Left lobe of liver (tissue), 2 donors: ENCODE measurements around the gene ULK4. TPM values are rescaled to one million over a fixed set of nuclear protein-coding genes. Genes with fewer than 3 reads are reported as not detected.
A peak's percentile ranks its signal among the peaks of the same experiment; 100 is the strongest.
"Not testable (repeated sequence)": the region's sequence is repeated elsewhere in the genome, so short reads cannot be mapped to it uniquely, and the experiment has no call there.

Experiments used
- ATAC-seq: fragments of 200-7000 bp; cut with Tn5 transposase; one replicate; pipeline ENCODE4 v1.9.1; 2020; ENCODE audit warnings: mild to moderate bottlenecking, moderate library complexity
- DNase-seq: peaks from one replicate; pipeline ENCODE4 v3.0.0-alpha.2; 2020; ENCODE audit warnings: low spot score
- total RNA-seq: library from RNA; stranded (reverse); gene quantifications from one replicate; pipeline ENCODE4 v1.2.1, GENCODE V29; 2021
- donor health status: DM: no; HTN: no; CAD: no; lungs with moderate emphysema.
- donor health status: DM: no; HTN: yes; CAD: no.

ULK4 gene
- total RNA-seq, 1 donor from 2014 or later = 2.3 TPM

- ATAC-seq (no peak), DNase-seq (no peak)
These were observed 673.1 kb downstream of the ULK4 start for GRCh38 chr3:41288785-41289184.

- no peak for ATAC-seq
- no peak for DNase-seq
These were observed 675.6 kb downstream of the ULK4 start for GRCh38 chr3:41286305-41286704.

DNA sequence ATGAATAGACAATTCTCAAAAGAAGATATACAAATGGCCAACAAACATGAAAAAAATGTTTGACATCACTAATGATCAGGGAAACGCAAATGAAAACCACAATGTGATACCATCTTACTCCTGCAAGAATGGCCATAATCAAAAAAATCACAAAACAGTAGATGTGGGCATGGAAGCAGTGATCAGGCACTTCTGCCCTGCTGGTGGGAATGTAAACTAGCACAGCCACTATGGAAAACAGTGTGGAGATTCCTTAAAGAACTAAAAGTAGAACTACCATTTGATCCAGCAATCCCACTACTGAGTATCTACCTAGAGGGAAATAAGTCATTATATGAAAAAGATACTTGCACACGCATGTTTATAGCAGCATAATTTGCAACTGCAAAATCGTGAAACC lies 677.0 kb downstream of the ULK4 start:
- not testable (repeated sequence) for ATAC-seq, DNase-seq

GRCh38 chr3:41277790-41278465 lies 684.0 kb downstream of the ULK4 start:
- DNase-seq (no peak), ATAC-seq (no peak)

DNA sequence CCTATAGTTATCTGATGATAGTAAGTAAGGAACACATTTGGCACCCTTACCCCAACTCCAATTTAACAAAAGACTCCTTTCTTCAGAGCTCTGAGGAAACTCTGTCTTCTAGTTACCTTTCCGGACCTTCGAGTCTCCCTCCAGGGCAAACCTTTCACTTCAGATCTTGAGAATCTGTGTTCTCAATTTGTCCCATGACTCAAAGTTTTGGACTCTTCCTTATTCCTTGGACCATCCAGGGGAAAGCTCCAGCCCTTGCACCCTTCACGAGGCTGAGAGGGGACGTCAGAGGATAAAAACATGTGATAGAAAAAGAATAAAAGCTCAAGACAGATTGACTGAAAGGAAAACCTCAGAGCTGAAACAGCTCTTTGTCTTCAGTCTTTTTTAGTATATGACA lies 685.7 kb downstream of the ULK4 start:
- no peak for ATAC-seq
- no peak for DNase-seq

DNA sequence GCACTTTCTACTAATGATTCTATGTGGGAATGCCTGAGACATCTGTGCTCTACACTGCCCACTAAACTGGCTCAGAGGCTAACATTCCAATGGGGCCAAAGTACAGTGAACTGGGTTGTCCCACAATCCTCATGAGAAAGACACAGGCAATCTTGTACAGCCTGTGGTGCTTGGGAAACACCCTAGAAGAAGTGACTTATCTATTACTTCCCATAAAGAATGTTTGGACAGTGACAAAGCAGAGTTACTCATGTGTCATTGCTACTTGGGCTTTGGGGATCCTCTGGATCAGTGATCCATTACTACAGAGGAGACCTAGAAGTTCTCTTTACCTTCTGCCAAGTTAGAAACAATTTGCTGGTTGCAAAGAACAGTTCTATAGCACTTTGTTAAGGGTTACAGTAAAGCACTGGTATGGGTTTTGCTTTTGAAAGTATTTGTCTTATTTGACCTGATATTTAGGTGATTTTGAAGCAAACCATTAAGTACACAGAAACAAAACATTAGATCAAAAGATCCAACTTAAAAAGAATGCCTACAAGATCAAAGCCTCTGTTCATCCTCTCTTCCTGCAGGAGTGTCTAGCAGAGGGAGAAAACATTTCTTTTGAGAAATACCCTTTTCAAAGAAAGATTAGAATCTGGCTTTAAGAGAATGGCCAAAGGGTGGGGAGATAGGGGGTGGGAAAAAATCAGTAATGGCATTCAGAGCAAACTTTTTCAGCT lies 686.8 kb downstream of the ULK4 start:
- DNase-seq (no peak), ATAC-seq (no peak)

- ATAC-seq (no peak), DNase-seq (no peak)
These were observed 689.2 kb downstream of the ULK4 start for GRCh38 chr3:41272667-41273066.

- ATAC-seq = no peak
These were observed 693.8 kb downstream of the ULK4 start for GRCh38 chr3:41267975-41268640.

GRCh38 chr3:41265823-41266273 lies 696.1 kb downstream of the ULK4 start:
- DNase-seq (no peak), ATAC-seq (no peak)

More at GRCh38 chr3:41267975-41268640, 693.8 kb downstream of the ULK4 start:
- DNase-seq = no peak

GRCh38 chr3:41265011-41265545 lies 696.8 kb downstream of the ULK4 start:
- ATAC-seq (no peak), DNase-seq (no peak)

DNA sequence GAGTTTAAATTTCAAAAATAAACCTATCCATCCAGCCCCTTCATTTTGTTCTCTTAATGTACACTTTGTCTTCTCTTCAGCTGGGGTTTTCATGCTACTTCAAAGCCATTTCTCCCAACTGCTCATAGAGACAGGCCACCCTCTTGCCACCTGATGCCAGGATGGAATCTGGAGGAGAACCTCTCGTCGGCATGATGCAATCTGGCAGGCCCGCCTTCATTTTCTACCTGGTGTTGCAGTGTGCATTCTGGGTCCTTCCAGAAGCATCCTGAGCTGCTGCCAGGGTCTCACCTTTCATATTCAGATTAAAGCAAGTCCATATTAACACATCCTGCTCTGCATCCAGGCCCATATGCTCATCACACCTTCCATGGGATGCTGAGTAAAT lies 701.8 kb downstream of the ULK4 start:
- DNase-seq = no peak
- no peak for ATAC-seq

DNA sequence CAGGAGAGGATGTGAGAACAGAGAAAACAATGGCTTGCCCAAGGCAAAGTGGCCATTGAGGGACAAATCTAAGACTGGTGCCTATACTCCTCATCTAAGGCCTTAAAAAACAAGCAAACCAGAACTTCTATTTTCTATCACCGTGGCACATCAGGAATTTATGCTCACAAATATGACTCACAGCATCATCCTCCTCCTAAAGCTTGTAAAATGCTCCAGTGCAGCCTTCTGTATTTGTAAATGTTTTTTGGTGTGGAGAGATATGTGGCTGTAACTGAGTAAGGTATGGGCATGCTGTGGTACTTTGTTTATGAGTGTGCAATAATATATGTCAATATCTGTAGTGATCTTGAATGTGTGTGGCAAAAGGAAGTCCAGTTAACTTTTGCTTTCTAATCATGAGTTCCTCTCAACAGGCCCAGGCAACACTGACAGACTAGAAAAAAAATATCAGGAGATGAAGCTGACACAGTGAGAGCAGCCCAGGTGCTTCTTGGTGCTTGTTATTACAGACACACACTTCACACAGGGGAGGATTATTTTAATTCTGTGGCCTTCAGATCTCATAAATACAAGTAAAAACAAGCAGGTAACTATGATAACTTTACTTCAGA lies 702.3 kb downstream of the ULK4 start:
- DNase-seq = no peak
- no peak for ATAC-seq

- ATAC-seq (peak; percentile 79), DNase-seq (no peak)
These were observed 703.6 kb downstream of the ULK4 start for GRCh38 chr3:41258239-41258800.

DNA sequence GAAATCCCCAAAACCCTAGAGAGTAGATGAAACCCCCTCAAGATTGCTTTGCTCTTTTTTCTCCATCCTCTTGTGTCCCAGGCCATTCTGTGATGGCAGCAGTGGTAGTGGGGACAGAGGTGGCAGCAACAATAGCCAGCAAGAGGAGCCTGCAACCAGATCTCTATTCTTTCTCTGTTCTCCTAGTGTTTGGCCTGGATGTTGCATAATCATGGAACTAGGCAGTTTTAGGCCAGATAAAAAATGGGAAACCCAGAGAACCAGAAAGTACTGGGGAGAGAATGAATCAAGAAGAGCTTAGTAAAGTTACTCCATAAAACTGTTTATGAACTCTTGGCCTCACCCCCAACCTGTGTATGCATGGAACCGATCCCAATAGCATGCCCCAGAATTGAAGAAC lies 710.3 kb downstream of the ULK4 start:
- DNase-seq = no peak
- no peak for ATAC-seq

DNA sequence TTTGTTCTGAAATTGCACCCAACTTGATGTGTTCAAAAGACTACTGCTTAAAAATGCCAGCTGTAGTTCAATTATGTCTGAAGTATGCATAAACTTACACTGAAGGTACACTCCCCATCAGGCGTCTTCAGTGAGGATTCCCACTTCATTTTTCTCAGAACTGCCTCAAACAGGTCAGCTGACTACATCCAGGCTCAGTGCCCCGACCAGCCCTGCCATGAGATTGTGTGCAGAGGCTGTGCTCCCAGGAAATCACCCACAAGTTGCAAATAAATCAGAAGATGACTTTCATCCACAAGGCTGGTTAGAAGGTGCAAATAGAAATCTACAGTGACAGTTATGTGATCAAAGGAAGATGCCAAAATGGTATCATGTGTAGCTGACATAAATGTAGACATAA lies 711.1 kb downstream of the ULK4 start:
- no peak for ATAC-seq
- no peak for DNase-seq

- ATAC-seq (no peak), DNase-seq (no peak)
These were observed 712.6 kb downstream of the ULK4 start for GRCh38 chr3:41249318-41249717.

- no peak for DNase-seq
- peak; percentile 34 for ATAC-seq
These were observed 713.4 kb downstream of the ULK4 start for GRCh38 chr3:41248525-41248924.

DNA sequence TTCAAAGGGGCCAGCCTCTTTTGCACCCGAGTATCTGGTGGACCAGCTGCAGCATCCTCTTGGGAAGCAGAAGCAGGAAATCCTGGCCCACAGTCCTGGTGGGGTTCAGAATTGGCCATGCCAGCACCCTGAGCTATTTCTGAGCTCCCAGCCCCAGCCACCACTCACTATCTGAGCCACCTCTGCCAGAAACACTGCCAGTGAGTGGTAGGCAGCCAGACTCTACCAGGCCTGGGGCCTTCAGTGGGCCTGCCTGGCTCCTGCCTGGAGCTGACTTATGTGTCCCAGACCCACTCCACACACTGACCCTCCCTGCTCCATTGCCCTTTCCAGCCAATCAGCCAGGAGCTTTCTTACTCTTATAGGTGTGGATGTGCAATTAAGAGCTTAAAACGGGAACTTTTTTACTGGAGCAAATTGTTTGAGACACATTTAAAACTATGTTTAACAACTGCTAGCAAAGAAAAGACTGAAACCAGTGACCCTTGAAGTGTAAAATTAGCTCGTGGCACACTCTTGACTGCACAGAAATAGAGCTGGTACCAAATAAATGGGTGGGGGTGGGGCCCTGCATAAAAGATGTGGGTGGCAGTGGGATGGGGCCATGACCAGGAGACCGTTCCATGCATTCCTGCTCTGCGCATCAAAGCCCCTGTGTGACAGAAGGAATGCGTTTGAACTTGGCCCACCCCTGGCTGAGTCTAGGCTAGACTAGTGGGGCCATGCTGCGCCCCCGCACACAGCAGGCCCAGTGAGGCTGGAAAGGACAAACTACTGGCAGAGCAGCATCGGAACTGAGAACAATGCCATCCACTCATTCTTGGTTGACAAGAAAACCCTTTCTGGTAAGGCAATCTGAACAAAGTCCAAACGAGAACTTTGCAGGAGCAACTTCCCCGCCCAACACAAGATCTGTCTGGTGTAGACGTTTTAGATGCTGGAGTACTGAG lies 714.6 kb downstream of the ULK4 start:
- ATAC-seq (no peak), DNase-seq (no peak)

DNA sequence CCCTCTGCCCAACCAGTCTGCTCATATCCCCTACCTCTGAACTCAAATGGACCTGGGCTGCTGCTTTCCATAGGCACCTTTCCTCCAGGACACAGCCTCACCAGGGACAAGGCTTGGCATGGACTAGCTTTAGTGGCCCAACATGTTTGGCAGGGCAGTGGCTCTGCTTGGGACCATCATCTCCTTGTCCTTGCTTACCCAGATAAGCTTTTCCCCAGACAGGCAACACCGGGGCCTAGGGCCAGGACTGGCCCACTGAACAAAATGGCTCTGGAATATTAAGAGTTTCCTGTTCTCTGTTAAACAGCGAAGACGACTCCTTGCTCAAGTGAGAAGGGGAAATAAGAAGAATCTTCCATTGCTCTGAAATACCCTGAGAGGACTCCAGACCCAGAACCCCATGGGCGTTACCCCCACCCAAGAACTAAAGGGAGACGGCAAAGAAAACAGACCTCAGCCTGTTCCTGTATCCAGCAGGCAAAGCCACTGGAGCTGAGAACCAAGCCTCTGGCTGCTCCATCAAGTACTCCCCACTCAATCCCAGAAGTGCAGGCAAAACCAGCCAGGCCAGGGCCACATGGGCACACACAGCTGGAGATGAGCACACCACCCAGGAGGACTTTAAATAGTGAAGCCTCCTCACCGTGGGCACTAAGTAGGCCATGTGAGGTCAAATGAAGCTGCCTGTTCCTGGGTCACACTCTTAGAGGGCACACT lies 717.1 kb downstream of the ULK4 start:
- DNase-seq = no peak
- ATAC-seq = no peak
